HepG2 (cell line): ENCODE measurements around the gene MAOB. TPM values are rescaled to one million over a fixed set of nuclear protein-coding genes. Genes with fewer than 3 reads are reported as not detected.

ENCODE experiments used
- AHR ChIP-seq: IDR thresholded peaks from 2 replicates; pipeline ENCODE4 v1.6.1; 2018; ENCODE audit warnings: missing genetic modification reagents, missing compliant biosample characterization
- ARID4A ChIP-seq: sonication (generic); formaldehyde crosslinking; IDR thresholded peaks from 2 replicates; pipeline ENCODE4 v1.5.0; 2020; ENCODE audit warnings: mild to moderate bottlenecking, missing genetic modification reagents, borderline replicate concordance
- FOXO1 ChIP-seq: sonication (generic); formaldehyde crosslinking; IDR thresholded peaks from 2 replicates; pipeline ENCODE4 v1.4.0; 2020; ENCODE audit warnings: missing genetic modification reagents
- PBX3 ChIP-seq: sonication (generic); formaldehyde crosslinking; IDR thresholded peaks from 2 replicates; pipeline ENCODE4 v1.8.1; 2023; ENCODE audit warnings: missing genetic modification reagents, inconsistent platforms, borderline replicate concordance
- ZBTB33 ChIP-seq: sonication (generic); formaldehyde crosslinking; IDR thresholded peaks from 2 replicates; pipeline ENCODE4 v1.4.0; 2020; ENCODE audit warnings: missing genetic modification reagents
- ZFAT ChIP-seq: sonication (generic); formaldehyde crosslinking; conservative IDR thresholded peaks from 2 replicates; pipeline ENCODE4 v1.8.1; 2023; ENCODE audit warnings: missing genetic modification reagents, inconsistent platforms
- ZNF136 ChIP-seq: sonication (generic); formaldehyde crosslinking; IDR thresholded peaks from 2 replicates; pipeline ENCODE4 v1.8.1; 2022; ENCODE audit warnings: low read depth, mild to moderate bottlenecking, moderate library complexity, missing genetic modification reagents
- ZNF143 ChIP-seq: sonication (generic); formaldehyde crosslinking; IDR thresholded peaks from 2 replicates; pipeline ENCODE4 v1.4.0; 2020; ENCODE audit warnings: missing genetic modification reagents
- ZNF513 ChIP-seq: sonication (generic); formaldehyde crosslinking; conservative IDR thresholded peaks from 2 replicates; pipeline ENCODE4 v1.5.0; 2020; ENCODE audit warnings: missing genetic modification reagents
- ZNF589 ChIP-seq: sonication (generic); formaldehyde crosslinking; conservative IDR thresholded peaks from 2 replicates; pipeline ENCODE4 v1.8.0; 2022; ENCODE audit warnings: mild to moderate bottlenecking, moderate library complexity, missing genetic modification reagents
- ZNF878 ChIP-seq: sonication (generic); formaldehyde crosslinking; IDR thresholded peaks from 2 replicates; pipeline ENCODE4 v1.8.1; 2023; ENCODE audit warnings: mild to moderate bottlenecking, missing genetic modification reagents, moderate library complexity
- ZSCAN20 ChIP-seq: sonication (generic); formaldehyde crosslinking; IDR thresholded peaks from 2 replicates; pipeline ENCODE4 v1.4.0; 2020; ENCODE audit warnings: missing genetic modification reagents, mild to moderate bottlenecking, borderline replicate concordance
- polyA plus RNA-seq, 8 experiments: library from polyadenylated mRNA; depleted of rRNA in 3 of 8; stranded (reverse) in 7 of 8; unstranded in 1 of 8; fragments of >200 nt; fragmentation: Illumina TruSeq in 4 of 8; extraction: Trizol in 4 of 8; gene quantifications; 2 replicates each; pipeline versions ENCODE4 v1.2.1 to v1.2.3, GENCODE V29; 2011 to 2016; ENCODE audit warnings: low read depth in 4 of 8, missing spikeins in 1 of 8, mixed read lengths in 1 of 8; ENCODE audit not compliant: insufficient read depth in 1 of 8
- total RNA-seq, 5 experiments: library from RNA; depleted of rRNA; stranded (reverse); fragments of >200 nt; fragmentation: Illumina TruSeq; extraction: Trizol; gene quantifications; 2 replicates each; pipeline ENCODE4 v1.2.3, GENCODE V29; 2016; ENCODE audit warnings: low read depth in 1 of 5

The MAOB gene
- total and polyA plus RNA-seq, 2 of the 13 experiments (the other 11 are each of a cell fraction or from before 2014, with no cell fraction given) = 11.0 to 19.0 TPM

GRCh38 chrX:43853225-43853828 is 28.9 kb downstream of the MAOB start (continued):
- TF ChIP-seq ARID4A = no peak
- TF ChIP-seq ZNF589 (CRISPR knock-in tag) = no peak
- TF ChIP-seq ZNF136 (CRISPR knock-in tag) = no peak
- no peak for TF ChIP-seq ZNF513 (CRISPR knock-in tag)
- TF ChIP-seq ZSCAN20 = no peak
- no peak for TF ChIP-seq ZBTB33
- TF ChIP-seq ZNF878 (CRISPR knock-in tag) = no peak
- TF ChIP-seq FOXO1 (CRISPR knock-in tag) = no peak
- no peak for TF ChIP-seq PBX3 (CRISPR knock-in tag)
- TF ChIP-seq ZFAT = no peak
- TF ChIP-seq AHR = no peak
- no peak for TF ChIP-seq ZNF143
- TF ChIP-seq, all 625 proteins: peak for 0
